Epidermal melanocyte (primary cell): Measurements from ENCODE around the gene PKNOX2.

Experiments used
- DNase-seq: peaks from one replicate; pipeline ENCODE4 v3.0.0; 2011; ENCODE audit warnings: low spot score; ENCODE audit not compliant: insufficient read length

PKNOX2 gene

DNA sequence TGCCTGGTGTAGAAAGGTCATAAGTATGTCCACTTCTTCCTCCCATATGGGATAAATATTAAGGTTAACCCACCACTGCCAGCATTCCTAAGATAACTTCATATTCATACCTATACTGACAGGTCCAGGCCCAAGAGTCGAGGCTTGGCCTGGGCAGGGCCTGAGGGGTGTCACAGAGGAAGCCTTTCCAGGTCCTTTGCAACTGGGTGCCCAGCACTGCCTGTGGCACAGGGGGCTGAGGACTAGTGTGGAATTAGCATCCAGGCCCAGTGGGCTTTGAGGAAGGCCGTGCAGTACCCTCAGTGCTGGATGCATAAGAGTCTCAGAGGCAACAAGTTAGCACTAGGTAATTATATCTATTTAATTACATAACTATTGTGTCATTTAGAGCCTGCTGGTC, 65.4 kb downstream of the PKNOX2 start:
- DNase-seq, result no peak

DNA sequence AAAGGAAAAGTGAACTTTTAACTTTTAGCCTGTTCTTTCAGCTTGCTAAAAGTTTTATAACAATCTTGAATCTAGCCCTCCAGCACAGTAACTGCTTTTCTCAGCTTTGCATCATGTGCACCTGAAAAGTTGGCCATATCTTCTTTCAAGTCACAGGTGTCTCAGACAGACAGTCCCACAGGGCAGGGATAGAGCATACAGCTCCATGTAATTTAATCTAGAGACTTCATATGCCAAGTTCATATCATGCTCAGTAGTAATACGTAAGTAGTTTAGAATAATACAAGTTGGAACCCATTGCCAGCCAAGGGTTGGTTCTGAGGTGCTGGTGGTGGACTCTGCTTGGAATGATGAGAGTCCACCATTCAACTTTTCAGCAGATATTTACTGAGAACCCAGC, 68.6 kb downstream of the PKNOX2 start:
- no peak for DNase-seq

DNA sequence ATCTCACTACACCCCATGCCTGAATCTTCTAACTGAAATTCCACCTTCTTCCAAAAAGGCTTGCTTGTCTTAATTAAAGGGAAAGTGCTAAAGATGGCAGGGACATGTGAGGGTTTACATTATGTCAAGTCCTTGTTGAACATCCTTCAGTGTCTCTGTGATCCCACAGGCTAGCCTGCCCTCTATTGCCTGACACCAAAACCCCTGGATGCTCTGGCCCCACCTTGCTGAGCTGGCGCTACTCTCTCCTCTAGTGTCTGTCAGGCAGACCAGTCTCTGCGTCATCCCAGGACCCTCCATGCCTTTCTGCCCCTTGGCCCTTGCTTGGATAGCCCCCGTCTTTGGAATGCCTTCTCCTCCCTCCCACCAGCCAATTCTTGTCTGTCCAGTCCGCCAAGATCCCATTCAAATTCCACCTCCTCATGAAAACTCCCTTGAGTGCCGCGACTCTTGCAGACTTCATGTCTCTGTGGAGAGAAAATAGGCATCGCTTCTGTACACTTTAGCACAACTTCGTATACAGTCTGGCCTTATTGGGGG, 69.3 kb downstream of the PKNOX2 start:
- DNase-seq, result no peak

DNA sequence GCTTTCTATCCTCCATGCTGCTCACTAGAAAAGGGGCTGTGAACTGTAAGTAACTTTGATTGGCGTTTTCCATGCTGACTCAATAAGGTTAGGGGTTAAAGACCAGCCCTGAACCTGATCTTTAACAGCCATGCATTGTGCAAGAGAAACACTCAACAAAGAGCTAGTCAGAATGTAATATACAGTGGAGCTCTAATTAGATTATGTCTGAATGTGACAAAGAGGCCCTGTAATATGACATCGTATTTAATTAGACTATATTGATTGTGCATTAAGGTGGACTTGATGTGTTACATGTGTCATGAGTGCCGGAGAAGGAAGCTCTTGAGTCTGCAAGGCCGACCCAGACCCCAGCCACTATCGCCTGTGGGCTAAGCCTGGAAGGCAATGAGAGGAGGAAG, 70.5 kb downstream of the PKNOX2 start:
- DNase-seq, result no peak

DNA sequence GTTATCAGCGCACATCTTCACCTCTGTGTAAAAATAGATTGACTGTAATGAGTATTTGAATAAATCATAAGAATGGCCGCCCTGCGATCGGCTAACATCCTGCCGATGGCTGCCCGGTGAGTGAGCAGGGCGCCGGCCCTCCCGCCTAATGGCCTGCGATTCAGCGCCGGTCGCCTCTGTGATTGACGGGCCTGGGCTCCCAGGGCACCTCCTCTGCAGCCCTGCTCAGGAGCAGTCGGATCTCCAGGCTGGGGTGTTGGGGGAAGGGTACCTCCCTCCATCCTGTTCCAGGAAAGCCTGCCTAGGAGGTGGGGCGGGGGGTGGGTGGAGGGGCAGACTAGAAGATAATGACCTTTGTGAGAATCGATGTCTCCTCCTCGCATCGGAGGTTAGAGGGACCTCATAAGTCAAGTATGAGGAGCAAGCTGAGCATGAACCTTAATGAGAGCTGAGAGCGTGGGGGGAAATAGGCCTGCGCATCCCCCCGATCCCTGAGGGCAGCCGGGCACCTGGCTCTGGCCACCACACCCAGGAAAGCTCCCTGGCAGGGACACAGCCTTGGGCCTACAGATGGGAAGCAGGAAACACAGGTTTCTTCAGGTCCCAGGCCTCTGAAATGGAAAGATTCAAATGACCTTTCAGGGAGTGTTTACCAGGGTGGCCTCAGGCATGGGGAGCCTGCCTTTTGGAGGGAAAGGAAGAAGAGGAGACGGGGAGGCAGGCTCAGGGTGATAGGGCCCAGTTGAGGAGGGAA, 71.7 kb downstream of the PKNOX2 start:
- no peak for DNase-seq

DNA sequence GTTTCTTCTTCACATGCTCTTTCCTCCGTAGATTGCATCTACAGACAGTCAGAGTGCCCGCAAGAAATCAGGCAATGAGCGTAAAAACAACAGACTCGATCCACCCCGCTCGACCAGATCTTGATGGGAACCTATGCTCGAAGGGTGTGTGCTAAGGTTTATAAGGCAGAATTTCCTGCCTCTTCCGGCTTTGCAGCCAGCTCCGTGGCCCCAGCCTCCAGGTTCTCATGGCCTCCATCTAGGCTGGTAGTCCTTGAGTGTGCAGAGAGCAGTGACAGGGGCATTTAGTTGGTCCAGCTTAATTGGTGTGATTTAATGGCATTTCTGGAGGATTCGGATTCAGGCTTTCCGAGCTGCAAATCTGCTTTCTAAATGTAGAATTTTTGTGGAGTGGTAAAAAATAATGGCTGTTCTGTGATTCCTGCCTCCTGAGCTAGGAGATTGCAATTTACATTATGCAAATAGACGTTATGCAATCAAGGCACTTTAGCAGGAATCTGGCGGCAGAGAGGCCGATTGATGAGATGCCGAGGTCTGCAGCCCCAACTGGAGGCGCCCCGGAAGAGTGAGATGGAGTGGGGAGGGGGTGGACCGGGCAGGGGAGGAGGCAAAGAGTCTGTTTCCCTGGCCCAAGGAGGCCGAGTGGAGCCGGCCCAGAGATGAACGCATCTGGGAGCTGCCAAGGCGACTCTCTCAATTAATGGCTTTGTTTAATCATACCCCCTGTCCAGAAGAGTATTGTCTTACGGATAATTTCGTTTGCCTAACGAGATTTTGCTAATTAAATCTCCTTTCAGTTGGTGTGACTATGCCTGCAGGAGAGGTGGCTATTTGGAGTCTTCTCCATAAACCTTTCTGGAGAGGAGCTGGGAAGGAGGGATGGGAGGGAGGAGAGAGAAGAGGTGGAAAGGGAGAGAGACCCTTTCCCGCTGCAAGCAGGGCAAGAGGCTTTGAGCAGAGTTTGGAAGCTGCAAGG, 75.3 kb downstream of the PKNOX2 start:
- DNase-seq, result no peak

DNA sequence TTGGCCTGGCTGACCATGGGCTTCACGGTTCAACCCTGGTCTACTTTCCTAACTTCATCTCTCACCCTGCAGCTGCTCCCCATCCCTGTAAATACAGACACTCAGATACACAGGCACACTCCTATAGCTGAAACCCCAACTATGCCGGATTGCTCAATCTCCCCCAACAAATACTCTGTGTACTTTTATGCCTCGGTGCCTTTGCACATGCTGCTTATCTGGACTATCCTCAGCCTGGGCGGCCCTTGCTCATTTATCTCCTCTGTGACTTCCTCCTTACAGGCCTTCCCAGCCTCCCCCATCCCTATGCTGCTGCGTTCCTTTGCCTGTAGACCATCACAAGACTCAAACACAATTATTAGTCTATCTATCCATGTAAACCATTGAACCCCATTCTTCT, 76.6 kb downstream of the PKNOX2 start:
- no peak for DNase-seq

DNA sequence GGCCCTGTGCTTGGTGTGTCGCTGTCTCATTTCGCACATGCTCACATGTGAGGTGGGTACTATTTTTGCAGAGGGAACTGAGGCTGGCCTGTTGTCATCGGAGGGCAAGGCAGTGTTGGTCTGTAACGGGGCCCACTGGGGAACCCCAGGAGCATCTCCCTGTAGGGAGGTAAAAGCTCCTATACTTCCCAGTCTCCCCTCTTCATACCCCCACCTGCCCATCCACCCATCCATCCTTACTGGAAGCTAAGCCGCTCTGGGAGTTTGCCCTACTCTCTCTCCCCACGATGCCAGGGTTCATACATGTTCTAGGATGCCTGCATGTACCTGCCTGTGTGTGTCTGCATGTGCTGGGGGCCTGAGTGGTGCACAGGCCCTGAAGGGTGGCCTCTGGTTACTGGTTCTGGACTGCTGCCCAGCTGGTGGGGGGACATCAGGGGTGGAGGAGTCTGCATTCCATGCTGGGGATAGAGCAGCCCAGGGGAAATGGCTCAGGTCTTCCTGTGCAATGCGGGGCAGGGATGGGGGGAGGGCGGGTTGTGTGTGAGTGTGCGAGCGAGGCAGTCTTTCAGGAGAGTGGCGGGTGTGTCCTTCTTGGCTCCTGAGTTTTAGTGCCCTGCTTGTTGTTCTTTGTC, 77.7 kb downstream of the PKNOX2 start:
- DNase-seq, result no peak

DNA sequence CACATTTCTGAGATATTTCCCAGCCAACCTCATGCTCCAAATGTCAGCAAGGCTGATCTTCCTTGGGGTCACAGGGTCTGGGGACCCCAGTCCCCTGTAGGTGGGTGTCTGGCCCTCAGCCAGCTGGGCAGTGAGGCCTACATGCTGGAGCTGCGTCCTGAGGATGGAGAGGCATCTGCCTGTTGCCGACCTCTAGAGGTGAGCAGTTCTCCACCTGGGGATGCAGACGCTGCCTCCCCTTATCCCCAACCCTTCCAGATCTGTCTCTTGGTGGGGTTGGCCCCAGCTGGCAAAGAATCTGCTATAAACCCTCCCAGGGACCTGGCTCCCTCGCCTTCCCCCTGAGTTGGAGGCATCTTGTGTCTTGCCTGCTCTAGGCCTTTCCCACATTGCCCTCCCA, 79.6 kb downstream of the PKNOX2 start:
- no peak for DNase-seq

DNA sequence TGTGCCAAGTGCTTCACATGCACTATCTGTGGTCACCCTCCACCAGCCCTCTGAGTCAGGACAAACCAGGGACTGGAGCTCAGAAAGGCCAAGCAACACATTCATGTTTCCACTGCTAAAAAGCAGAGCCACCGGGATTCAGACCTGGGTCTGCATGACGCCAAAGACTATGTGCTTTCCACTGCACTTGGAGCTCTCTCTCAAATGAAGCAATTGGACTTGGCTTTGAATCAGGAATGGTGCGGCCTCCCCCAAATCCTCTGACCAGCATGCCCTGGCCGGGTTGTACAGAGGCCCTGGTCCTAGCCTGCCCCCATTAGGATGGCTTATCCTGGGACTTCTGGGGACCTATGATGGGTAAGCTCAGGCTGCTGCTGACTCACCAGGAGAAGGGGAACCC, 80.7 kb downstream of the PKNOX2 start:
- DNase-seq, result no peak

DNA sequence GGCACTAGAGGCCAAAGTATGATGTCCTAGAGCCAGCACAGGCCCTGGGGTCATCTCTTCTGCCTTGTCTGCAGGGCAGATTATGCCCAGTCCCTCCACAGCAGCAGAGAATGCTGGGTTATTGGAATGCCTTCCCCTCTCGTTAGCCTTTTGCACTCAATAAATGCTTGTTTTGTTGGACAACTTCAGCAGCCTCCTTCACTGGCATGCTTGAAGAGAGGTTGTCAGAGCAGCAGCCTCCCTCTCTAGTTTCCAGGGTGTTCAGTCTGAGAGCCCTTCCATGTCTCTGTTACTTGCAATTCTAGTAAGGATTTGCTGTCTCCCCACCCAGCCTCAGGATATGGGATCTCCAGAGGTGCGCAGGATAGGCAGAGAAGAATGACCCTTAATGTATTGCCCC, 82.9 kb downstream of the PKNOX2 start:
- peak; percentile 48 for DNase-seq

DNA sequence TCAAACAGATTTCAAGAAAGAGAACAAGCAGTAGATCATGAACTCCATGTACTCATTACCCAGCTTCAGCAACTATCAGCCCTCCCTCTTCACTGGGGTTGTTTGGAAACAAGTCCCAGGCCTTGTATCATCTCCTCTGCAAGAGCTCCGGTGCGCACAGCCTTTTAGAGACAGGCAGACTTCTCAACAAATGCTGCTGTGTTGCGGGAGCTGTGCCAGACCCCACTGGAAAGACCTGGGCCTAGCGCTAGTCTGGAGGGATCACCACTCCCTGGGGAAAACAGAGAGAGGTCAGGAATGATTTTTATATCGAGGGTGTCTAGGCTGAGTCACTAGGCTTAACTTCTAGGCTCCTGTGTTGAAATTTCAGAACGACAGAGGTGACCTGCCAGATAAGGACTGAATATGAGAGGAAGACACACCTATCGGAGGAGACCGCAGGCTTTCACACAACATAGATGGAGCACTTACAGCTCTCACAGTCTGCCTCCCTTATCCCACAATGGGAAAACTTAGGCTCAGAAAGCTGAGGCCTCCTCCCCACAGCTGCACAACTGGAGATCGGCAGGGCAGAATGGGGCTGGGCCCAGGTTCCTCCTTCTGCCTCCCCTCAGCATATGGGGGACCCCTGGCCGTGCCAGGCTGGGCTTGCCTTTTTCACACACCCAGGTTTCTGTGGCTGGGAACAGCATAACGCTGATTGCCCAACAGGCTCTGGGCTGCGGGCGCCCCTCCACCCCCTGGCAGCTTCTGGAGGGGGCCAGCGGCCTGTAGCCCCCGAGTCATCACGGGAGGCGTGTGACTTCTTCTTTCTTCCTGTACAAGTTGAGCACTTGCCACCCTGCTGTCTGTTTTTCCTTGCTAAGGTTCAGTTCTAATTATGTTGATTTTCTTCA, 86.0 kb downstream of the PKNOX2 start:
- DNase-seq, result no peak

DNA sequence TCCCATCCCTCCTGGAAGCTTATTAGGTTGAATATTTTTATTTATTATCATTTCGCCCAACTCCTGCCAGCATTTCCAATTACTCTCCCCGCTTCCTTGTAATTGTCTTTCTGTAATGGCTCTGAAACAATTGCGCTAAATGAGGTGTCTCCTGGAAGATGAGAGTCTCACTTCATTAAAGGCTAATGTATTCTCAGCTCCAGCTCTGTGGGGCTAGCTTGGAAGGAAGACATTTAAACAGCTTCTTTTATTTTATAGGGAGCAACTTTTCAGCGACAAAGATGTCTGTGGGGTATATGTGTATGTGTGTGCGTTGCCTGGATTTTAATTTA, 86.6 kb downstream of the PKNOX2 start:
- no peak for DNase-seq

DNA sequence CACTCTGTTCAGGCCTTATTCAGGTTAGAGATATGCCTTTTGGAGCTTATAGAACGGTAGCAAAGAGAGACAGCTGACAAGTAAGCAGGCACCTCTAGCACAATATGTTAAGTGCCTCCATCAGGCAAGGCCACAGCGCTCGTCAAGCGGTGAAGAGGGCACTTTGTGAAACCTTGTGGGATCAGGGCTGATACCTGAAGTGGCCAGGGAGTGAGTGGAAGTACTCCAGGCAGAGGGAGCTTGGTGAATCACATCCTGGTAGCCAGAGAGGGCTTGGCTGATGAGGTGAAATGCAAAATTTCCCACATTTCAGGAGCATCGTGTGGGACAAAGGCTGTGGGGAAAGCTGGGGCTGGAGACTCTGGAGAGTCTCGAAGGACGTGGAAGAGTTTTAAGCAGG, 87.4 kb downstream of the PKNOX2 start:
- DNase-seq, result no peak

DNA sequence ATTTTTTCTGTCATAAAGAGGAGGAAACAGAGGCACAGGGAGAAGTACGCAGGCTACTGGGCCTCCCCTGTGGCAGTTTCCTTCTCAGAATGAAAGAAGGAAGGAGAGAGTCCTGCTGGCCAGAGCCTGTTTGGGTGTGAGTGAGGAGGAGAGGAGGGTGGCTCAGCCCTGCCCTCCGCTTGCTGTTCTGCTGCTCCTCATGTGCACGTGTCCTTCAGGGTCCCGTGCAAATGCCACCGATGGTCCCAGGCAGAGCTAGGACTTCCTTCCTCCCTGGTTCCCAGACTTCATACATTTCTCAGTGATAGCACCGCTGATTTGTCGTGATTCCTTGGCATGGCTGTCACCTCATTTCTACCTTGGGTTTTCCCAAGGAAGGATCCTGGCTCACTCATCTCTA, 88.7 kb downstream of the PKNOX2 start:
- no peak for DNase-seq

DNA sequence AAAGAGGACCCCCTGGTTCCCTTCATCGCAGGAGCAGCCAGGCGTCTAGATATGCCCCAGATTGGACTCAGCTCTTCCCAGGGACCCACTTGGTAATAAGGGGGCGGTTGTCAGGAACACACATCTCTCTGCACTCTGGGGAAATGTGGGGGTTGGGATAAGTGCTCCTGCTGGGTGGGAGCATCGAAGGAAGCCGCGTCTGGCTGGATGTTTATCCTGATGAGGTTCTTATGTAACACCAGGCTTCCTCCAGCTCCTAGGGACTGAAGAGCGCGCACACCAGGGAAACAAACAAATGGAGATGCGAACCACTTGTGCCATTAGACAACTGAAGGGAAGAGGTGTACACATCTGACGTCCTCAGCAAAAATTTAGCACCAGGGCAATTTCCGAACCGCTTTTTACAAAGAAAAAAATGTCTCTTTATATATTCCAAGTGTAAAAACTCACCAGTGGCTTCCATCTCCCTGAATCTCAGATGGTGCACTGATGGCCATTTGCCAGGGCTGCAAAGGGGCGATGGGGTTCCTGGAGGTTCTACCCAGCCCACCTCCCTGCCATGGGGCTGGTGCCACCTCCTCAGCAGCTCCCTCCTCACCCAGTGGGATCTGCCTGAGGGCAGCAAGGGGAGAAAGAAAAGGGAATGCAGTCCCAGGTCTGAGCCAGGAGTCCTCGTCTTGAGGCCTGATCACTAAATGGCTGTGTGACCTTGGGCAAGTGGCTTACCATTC, 89.4 kb downstream of the PKNOX2 start:
- DNase-seq, result peak; percentile 7

DNA sequence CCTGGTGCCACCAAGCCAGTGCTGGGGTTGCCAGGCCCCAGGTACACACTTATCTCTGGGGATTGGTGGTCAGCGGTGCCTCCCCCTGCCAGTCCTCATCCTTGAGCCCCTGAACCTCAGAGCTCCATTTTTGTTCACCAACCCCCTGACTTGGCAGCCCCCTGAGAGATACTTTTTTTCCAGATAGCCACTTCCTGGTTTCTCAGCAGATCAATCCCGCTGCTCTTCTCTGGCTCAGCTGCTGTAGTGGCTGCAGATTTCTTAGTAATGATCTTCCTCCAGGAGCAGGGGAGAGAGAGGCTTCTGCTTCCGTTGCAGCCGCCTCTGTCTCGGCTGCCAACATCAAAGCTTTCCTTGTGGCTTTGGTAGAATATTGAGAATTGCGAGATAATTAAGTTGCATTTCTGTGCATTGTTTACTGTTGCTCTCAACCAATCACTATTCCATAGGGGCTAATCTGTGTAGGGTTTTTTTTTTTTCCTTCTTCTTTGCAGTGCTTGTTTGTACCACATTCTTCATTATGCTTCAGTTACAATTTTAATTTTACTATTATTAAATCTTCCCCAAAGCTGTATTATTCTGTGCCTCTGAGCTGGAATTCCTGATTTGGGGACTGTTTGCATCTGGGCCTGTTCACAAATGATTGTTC, 92.1 kb downstream of the PKNOX2 start:
- DNase-seq, result peak; percentile 40

DNA sequence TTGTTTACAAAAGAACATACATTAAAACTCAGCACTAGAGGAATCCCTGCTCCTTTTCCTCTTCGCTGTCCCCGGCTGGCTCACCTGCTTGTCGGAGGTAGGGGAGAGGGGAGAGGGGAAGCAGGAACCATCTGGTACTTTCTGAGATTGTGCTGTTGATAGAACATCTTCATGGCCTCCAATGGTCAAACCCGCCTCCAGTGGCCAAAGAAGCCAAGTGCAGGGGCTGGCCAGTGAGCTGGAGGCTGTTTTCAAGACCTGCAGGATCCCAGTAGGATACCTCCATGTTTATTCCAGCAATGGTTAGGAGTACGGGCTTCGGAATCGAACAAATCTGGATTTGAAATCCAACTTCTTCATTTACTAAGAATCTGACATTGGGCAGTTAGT, 92.6 kb downstream of the PKNOX2 start:
- DNase-seq, result no peak

DNA sequence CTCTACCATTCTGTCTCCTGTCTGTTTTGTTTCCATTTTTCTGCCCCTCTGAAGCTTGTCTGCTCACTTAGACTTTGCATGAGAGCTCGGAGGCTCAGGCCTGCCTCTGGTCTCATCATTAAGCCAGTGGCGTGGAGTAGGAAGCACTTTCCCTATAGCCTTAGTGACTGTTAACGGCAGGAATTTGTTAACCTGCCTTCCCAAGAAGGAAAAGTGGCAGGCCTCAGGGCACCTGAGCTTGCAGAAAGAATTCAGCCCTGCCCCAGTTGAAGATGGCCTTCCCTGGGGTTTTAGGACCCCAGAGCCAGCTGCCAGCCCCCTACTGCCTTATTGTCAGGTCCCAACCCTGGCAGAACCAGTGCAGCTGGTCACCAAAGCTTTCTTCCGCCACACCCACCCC, 93.2 kb downstream of the PKNOX2 start:
- no peak for DNase-seq
